ENCODE measurements around the gene HTR3E.

GRCh38 chr3:184067573-184068055 is 29.2 kb upstream of the HTR3E start:
- TF ChIP-seq POLR2AphosphoS5 (IDR thresholded peaks at IDR 0.05), result no peak
- no peak for TF ChIP-seq POLR2A (IDR thresholded peaks at IDR 0.05)
- no peak for TF ChIP-seq CTCF (IDR thresholded peaks at IDR 0.05)
- TF ChIP-seq EP300 (IDR thresholded peaks at IDR 0.05; ENCODE audit: low read depth), result no peak
